ENCODE results near the gene CELF2.

DNA sequence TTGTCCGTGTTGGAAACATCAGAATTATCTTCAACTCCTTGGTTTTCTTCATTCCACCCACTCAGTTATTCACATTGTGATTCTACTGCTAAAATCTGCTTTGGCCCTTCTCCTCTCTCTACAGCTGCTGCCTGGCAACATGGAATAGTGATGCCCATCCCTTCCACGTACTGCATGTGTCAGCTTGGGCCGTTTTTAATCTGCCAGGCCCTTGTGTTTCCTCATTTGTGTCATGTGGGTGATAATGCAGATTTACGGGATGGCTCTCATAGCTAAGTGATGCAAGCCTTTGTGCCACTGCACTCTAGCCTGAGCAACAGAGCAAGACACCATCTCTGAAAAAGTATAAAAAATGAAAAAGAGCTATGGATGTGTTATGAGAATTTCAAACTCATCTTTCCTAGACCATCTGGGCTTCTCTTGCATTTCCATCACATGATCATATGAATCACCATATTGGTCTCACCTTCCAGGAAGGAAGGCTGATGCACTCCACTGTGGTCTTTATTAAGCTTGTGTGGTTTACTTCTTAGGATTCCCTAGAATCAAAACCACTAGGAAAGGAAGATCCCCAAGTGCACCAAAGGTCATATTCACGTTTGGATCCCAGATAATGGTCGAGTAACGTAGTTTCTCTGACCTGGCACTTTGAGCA, 20.6 kb upstream of the CELF2 start:
- TF ChIP-seq, protein P1, sequence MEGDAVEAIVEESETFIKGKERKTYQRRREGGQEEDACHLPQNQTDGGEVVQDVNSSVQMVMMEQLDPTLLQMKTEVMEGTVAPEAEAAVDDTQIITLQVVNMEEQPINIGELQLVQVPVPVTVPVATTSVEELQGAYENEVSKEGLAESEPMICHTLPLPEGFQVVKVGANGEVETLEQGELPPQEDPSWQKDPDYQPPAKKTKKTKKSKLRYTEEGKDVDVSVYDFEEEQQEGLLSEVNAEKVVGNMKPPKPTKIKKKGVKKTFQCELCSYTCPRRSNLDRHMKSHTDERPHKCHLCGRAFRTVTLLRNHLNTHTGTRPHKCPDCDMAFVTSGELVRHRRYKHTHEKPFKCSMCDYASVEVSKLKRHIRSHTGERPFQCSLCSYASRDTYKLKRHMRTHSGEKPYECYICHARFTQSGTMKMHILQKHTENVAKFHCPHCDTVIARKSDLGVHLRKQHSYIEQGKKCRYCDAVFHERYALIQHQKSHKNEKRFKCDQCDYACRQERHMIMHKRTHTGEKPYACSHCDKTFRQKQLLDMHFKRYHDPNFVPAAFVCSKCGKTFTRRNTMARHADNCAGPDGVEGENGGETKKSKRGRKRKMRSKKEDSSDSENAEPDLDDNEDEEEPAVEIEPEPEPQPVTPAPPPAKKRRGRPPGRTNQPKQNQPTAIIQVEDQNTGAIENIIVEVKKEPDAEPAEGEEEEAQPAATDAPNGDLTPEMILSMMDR (IDR thresholded peaks at IDR 0.05; ENCODE audit: poor library complexity, severe bottlenecking): no peak
- no peak for TF ChIP-seq EP300 (conservative IDR thresholded peaks at IDR 0.05; ENCODE audit: poor library complexity, severe bottlenecking)
- no peak for TF ChIP-seq MXI1 (conservative IDR thresholded peaks at IDR 0.05; ENCODE audit: poor library complexity, severe bottlenecking)
- TF ChIP-seq, protein P2, sequence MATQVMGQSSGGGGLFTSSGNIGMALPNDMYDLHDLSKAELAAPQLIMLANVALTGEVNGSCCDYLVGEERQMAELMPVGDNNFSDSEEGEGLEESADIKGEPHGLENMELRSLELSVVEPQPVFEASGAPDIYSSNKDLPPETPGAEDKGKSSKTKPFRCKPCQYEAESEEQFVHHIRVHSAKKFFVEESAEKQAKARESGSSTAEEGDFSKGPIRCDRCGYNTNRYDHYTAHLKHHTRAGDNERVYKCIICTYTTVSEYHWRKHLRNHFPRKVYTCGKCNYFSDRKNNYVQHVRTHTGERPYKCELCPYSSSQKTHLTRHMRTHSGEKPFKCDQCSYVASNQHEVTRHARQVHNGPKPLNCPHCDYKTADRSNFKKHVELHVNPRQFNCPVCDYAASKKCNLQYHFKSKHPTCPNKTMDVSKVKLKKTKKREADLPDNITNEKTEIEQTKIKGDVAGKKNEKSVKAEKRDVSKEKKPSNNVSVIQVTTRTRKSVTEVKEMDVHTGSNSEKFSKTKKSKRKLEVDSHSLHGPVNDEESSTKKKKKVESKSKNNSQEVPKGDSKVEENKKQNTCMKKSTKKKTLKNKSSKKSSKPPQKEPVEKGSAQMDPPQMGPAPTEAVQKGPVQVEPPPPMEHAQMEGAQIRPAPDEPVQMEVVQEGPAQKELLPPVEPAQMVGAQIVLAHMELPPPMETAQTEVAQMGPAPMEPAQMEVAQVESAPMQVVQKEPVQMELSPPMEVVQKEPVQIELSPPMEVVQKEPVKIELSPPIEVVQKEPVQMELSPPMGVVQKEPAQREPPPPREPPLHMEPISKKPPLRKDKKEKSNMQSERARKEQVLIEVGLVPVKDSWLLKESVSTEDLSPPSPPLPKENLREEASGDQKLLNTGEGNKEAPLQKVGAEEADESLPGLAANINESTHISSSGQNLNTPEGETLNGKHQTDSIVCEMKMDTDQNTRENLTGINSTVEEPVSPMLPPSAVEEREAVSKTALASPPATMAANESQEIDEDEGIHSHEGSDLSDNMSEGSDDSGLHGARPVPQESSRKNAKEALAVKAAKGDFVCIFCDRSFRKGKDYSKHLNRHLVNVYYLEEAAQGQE (IDR thresholded peaks at IDR 0.05; ENCODE audit: borderline replicate concordance): no peak
